ENCODE data around the gene C9orf57.

- TF ChIP-seq CTCF (IDR thresholded peaks at IDR 0.05) (no peak), ZFX (IDR thresholded peaks at IDR 0.05; ENCODE audit: borderline replicate concordance) (no peak)
Measured at GRCh38 chr9:72044095-72044494, 16.3 kb downstream of the C9orf57 start.
